ENCODE results near the gene NDUFB10.

NDUFB10 gene

DNA sequence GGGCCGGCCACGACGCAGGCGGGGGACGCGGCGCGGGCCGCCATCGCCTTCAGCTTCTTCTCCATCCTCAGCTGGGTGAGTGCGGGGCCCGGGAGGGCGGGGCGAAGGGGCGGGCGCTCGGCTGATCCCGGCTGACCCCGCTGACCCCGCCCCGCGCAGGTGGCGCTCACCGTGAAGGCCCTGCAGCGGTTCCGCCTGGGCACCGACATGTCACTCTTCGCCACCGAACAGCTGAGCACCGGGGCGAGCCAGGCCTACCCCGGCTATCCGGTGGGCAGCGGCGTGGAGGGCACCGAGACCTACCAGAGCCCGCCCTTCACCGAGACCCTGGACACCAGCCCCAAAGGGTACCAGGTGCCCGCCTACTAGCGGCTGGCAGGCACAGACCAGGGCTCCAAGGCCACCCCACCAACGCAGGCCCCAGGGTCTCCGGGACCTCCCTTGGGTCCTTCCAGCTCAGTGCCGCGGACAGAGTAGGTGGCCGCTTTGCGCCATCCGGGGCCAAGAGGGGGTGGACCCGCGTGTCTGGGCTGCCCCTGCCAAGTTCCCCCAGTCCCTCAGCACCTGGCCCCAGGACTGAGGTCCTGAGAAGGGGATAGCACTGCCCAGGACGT lies 33.5 kb downstream of the NDUFB10 start:
- in situ Hi-C loops (cut with MboI; ENCODE audit: low pct_unique_long_range_greater_than_20kb, low sequenced_read_pairs, unreplicated experiment), result no loop called here
- DNase-seq (ENCODE audit: low spot score), result no peak
- TF ChIP-seq, protein P1, sequence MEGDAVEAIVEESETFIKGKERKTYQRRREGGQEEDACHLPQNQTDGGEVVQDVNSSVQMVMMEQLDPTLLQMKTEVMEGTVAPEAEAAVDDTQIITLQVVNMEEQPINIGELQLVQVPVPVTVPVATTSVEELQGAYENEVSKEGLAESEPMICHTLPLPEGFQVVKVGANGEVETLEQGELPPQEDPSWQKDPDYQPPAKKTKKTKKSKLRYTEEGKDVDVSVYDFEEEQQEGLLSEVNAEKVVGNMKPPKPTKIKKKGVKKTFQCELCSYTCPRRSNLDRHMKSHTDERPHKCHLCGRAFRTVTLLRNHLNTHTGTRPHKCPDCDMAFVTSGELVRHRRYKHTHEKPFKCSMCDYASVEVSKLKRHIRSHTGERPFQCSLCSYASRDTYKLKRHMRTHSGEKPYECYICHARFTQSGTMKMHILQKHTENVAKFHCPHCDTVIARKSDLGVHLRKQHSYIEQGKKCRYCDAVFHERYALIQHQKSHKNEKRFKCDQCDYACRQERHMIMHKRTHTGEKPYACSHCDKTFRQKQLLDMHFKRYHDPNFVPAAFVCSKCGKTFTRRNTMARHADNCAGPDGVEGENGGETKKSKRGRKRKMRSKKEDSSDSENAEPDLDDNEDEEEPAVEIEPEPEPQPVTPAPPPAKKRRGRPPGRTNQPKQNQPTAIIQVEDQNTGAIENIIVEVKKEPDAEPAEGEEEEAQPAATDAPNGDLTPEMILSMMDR (IDR thresholded peaks at IDR 0.05; ENCODE audit: extremely low read depth, insufficient read depth, missing control alignments), result no peak

DNA sequence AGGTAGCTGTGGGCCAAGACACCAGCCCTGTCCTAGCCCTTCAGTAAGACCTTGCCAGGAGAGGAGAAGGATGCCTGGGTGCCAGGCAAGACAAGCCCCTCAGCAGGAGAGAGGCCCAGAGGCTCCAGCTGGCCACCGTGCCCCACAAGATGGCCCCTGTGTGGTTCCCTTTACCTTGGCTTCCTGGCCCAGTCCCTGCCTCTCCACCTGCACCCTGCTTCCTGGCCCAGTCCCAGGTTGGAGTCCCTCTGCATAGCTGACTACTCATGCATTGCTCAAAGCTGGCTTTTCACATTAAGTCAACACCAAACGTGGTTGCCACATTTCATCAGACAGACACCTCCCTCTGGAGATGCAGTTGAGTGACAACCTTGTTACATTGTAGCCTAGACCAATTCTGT lies 34.4 kb downstream of the NDUFB10 start:
- TF ChIP-seq, protein P1 (IDR thresholded peaks at IDR 0.05; ENCODE audit: extremely low read depth, insufficient read depth, missing control alignments), result no peak
- in situ Hi-C loops (cut with MboI; ENCODE audit: low pct_unique_long_range_greater_than_20kb, low sequenced_read_pairs, unreplicated experiment), result no loop called here
- DNase-seq (ENCODE audit: low spot score), result no peak

DNA sequence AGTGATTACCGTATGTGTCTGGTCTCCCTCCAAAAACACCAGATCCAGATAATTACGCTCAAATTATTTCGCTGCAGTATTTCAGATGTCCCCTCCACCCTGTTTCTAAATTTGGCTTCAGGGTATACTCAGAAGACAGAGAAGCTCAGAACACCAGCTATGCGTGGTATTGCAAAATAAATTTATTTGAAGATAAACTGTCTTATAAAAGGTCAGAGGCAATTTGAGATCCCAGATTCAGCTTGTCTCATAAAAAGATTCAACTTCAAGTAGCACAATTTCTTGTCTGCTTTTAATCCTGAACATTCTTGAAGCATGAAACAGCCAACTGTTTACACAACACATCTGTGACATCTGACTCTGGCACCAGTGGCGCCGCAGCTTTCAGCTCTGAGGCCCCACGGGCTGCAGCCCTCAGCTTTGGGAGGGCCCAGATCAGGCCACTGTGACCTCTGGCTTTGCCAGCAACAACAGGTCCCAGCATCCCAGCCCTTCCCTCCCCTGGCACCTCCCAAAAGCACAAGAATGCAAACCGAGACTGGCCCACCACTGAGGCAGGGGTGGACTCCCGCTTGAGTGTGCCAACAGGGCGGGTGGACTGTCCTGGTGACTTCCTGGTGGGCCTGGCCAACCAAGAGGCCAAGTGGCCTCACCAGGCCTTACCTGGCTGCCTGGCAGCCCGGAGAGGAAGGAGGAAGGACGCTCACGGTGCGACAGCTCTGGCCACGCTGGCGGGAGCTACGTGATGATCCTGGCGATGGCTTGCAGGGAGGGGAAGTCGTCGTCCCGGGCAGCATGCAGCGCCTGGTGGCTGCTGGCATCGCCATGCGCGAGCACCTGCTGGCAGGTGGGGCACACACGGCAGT lies 38.4 kb downstream of the NDUFB10 start:
- in situ Hi-C loops (cut with MboI; ENCODE audit: low pct_unique_long_range_greater_than_20kb, low sequenced_read_pairs, unreplicated experiment), result no loop called here
- TF ChIP-seq, protein P1 (IDR thresholded peaks at IDR 0.05; ENCODE audit: extremely low read depth, insufficient read depth, missing control alignments), result no peak
- DNase-seq (ENCODE audit: low spot score), result no peak

DNA sequence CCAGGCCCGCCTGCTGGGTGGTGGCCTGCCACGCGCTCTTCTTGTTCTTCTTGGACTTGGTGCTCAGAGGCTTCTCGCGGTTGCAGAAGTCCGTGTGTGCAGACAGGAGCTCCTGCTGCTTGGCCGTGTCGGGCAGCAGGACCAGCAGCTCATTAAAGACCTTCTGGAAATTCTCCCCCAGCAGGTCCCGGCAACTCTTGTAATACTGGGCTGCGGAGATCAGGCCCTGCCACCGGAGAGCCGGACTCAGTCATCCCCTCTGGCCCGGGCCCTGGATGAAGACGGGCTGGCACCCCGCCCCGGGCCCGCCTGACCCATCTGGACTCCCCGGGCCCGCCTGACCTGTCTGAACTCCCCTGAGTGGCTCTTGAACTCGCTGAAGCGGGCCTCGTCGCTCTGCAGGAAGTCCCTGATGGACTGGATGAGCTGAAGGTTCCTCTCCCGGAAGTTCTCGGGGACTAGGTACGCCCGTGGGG lies 39.1 kb downstream of the NDUFB10 start:
- TF ChIP-seq, protein P1 (IDR thresholded peaks at IDR 0.05; ENCODE audit: extremely low read depth, insufficient read depth, missing control alignments), result no peak
- in situ Hi-C loops (cut with MboI; ENCODE audit: low pct_unique_long_range_greater_than_20kb, low sequenced_read_pairs, unreplicated experiment), result no loop called here
- DNase-seq (ENCODE audit: low spot score), result no peak

DNA sequence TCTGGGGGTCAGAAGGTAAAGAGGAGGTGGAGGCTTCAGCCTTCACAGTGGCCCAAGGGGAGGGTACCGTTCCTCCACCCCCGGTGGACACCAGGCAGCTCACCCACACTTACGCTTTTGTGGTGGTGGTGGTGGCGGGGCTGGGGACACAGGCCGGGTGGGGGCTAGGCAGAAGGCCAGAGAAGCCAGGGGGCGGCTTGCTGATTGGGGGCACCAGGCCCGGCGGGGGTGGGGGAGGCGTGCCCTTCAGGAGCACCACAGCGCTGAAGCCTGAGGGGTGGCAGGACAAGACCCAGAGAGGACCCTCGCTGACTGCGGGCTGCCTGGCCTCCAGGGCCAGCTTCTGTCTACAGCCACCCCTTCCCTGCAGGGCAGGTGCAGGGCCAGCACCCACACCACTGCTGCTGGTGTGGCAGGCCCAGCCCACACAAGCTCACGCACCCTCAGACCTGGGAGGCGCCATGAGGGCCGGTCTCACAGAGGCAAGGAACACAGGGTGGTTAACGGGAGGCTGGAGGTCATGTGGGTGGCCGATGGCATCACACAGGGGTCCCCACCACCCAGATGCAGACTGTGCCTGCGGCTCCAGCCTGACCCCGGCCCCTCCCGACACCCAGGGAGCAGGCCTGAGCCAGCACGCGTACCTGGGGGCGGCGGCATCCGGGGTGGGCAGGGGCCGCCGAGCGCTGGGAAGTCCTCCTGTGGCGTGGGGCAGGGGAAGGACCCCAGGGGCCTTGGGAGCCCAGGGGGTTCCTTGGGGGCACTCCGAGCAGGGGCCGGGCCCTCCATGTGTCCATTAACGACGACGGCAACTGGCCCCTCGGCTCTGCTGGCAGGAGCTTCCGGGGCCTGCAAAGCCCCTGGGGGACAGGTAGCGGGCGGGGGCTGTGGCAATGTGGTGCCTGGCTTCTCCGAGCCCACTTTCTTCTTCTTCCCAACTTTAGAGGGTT lies 39.8 kb downstream of the NDUFB10 start:
- in situ Hi-C loops (cut with MboI; ENCODE audit: low pct_unique_long_range_greater_than_20kb, low sequenced_read_pairs, unreplicated experiment), result no loop called here
- DNase-seq (ENCODE audit: low spot score), result no peak
- TF ChIP-seq, protein P1 (IDR thresholded peaks at IDR 0.05; ENCODE audit: extremely low read depth, insufficient read depth, missing control alignments), result no peak
